Naive thymus-derived CD4-positive, alpha-beta T cell (primary cell): ENCODE data around the gene PRKAR1A. TPM values are rescaled to one million over a fixed set of nuclear protein-coding genes. Genes with fewer than 3 reads are reported as not detected.

Experiments
- ATAC-seq: fragments of 150-1000 bp; cut with Tn5 transposase; 2 replicates; pipeline ENCODE4 v1.10.0; 2021; ENCODE audit warnings: mild to moderate bottlenecking, moderate library complexity
- CTCF ChIA-PET: fragments of 350-600 bp; sonication (Branson Sonifier 250); formaldehyde crosslinking; loops from one replicate; lab custom pipeline; 2021; ENCODE audit warnings: antibody characterized with exemption; lab: Charles Lee
- POLR2A ChIA-PET: fragments of 350-600 bp; sonication (Branson Sonifier 250); formaldehyde crosslinking; loops from one replicate; lab custom pipeline; 2021; ENCODE audit warnings: antibody characterized with exemption, inconsistent platforms; lab: Charles Lee
- DNase-seq, 9 donors: peaks; one replicate each; pipeline versions ENCODE4 v3.0.0 to v3.0.0-alpha.2; 2020 to 2022; ENCODE audit warnings: mixed read lengths in 1 of 9
- H3K27ac ChIP-seq: one replicate; pipeline ENCODE4 v1.7.0; 2013; ENCODE audit warnings: mild to moderate bottlenecking, low read depth, low read length, moderate library complexity
- H3K27me3 ChIP-seq, 2 donors: one replicate each; pipeline ENCODE4 v1.7.0; 2013; ENCODE audit warnings: low read length in 2 of 2, mild to moderate bottlenecking in 2 of 2, moderate library complexity in 2 of 2; ENCODE audit not compliant: control insufficient read depth in 2 of 2, insufficient read depth in 2 of 2
- H3K36me3 ChIP-seq, 3 experiments: 1 replicate in 2 of 3; 2 replicates in 1 of 3; pipeline ENCODE4 v1.7.0; 2013; ENCODE audit warnings: low read length in 3 of 3, mild to moderate bottlenecking in 3 of 3, moderate library complexity in 1 of 3; ENCODE audit not compliant: insufficient read depth in 3 of 3, control insufficient read depth in 2 of 3
- H3K4me1 ChIP-seq, 2 donors: one replicate each; pipeline ENCODE4 v1.7.0; 2013; ENCODE audit warnings: low read length in 2 of 2, mild to moderate bottlenecking in 2 of 2, moderate library complexity in 1 of 2; ENCODE audit not compliant: control insufficient read depth in 2 of 2, insufficient read depth in 2 of 2
- H3K4me3 ChIP-seq: 2 replicates; pipeline ENCODE4 v1.7.0; 2013; ENCODE audit warnings: mild to moderate bottlenecking, low read length
- H3K9me3 ChIP-seq, 3 experiments: 1 replicate in 2 of 3; 2 replicates in 1 of 3; pipeline ENCODE4 v1.7.0; 2013; ENCODE audit warnings: low read length in 3 of 3; ENCODE audit not compliant: control insufficient read depth in 2 of 3
- H3K27ac Mint-ChIP-seq, 9 donors: one replicate each; pipeline ENCODE4 v1.8.0; 2020 to 2022; ENCODE audit warnings: mixed read lengths in 9 of 9, mild to moderate bottlenecking in 8 of 9, moderate library complexity in 5 of 9, inconsistent platforms in 2 of 9
- H3K27me3 Mint-ChIP-seq, 5 donors: one replicate each; pipeline ENCODE4 v1.8.0; 2021 to 2022; ENCODE audit warnings: mixed read lengths in 5 of 5, mild to moderate bottlenecking in 1 of 5
- H3K36me3 Mint-ChIP-seq, 5 donors: one replicate each; pipeline ENCODE4 v1.8.0; 2020 to 2022; ENCODE audit warnings: mixed read lengths in 5 of 5, mild to moderate bottlenecking in 3 of 5, inconsistent platforms in 1 of 5
- H3K4me1 Mint-ChIP-seq, 7 donors: one replicate each; pipeline ENCODE4 v1.8.0; 2020 to 2022; ENCODE audit warnings: mixed read lengths in 7 of 7, mild to moderate bottlenecking in 3 of 7, inconsistent platforms in 1 of 7
- H3K4me3 Mint-ChIP-seq, 10 donors: one replicate each; pipeline ENCODE4 v1.8.0; 2020 to 2022; ENCODE audit warnings: mild to moderate bottlenecking in 10 of 10, mixed read lengths in 10 of 10, moderate library complexity in 6 of 10, inconsistent platforms in 2 of 10
- H3K9me3 Mint-ChIP-seq, 11 donors: one replicate each; pipeline ENCODE4 v1.8.0; 2020 to 2022; ENCODE audit warnings: mixed read lengths in 11 of 11, mild to moderate bottlenecking in 4 of 11, inconsistent platforms in 1 of 11, moderate library complexity in 1 of 11
- intact Hi-C, 2 donors: fragments of 100-400 bp; cut with micrococcal nuclease; formaldehyde crosslinking; loops; one replicate each; pipeline ENCODE4 v1.15.1; 2023
- polyA plus RNA-seq, 2 donors: library from polyadenylated mRNA; unstranded; fragments of 300-500 nt; fragmentation: Illumina TruSeq; gene quantifications; one replicate each; pipeline ENCODE4 v1.2.3, GENCODE V29; 2021
- total RNA-seq, 6 experiments: library from RNA in 5 of 6; stranded (reverse) in 5 of 6; gene quantifications; 1 replicate in 5 of 6; 2 replicates in 1 of 6; pipeline ENCODE4 v1.2.3 and lab custom pipeline; 2021 to 2026

Gene PRKAR1A
- total and polyA plus RNA-seq, 7 experiments from 2014 or later = 115 to 224 (median 156) TPM

- Mint-ChIP-seq H3K27ac (no peak overlapping the region), H3K36me3 (peaks cover 0 to 3% (median 0%) of the 10 kb centered on the region in 5 donors), H3K9me3 (no peaks in the 10 kb centered on the region), H3K27me3 (peaks cover 0 to 16% (median 8%) of the 10 kb centered on the region in 5 donors), H3K4me1 (peaks cover 0 to 6% (median 0%) of the 10 kb centered on the region in 7 donors), H3K4me3 (no peak overlapping the region)
- Histone ChIP-seq H3K27ac (no peak overlapping the region), H3K27me3 (no peaks in the 10 kb centered on the region), H3K4me3 (no peak overlapping the region), H3K4me1 (no peaks in the 10 kb centered on the region), H3K36me3 (no peaks in the 10 kb centered on the region), H3K9me3 (no peaks in the 10 kb centered on the region)
- ChIA-PET CTCF (no interaction called here), POLR2A (no interaction called here)
- ATAC-seq (no peak), DNase-seq (no peak)
- intact Hi-C loops = no loop called here
Measured at GRCh38 chr17:68569346-68569745, 57.1 kb downstream of the PRKAR1A start.

- no peaks in the 10 kb centered on the region for H3K36me3 ChIP-seq
- Mint-ChIP-seq H3K27me3 (peaks cover 0 to 13% (median 4%) of the 10 kb centered on the region in 5 donors), H3K4me1 (peaks cover 0 to 5% (median 0%) of the 10 kb centered on the region in 7 donors), H3K9me3 (no peaks in the 10 kb centered on the region), H3K4me3 (no peak overlapping the region), H3K27ac (peak overlapping the region in 1 of 9 donors; percentile 69), H3K36me3 (peaks cover 0 to 3% (median 0%) of the 10 kb centered on the region in 5 donors)
- POLR2A ChIA-PET = no interaction called here
- CTCF ChIA-PET = no interaction called here
- no peak overlapping the region for H3K27ac ChIP-seq
- intact Hi-C loops = no loop called here
- DNase-seq (no peak), ATAC-seq (no peak)
- H3K4me3 ChIP-seq = no peak overlapping the region
- no peaks in the 10 kb centered on the region for H3K4me1 ChIP-seq
- H3K27me3 ChIP-seq = no peaks in the 10 kb centered on the region
- H3K9me3 ChIP-seq = no peaks in the 10 kb centered on the region
Measured at GRCh38 chr17:68570526-68570925, 58.3 kb downstream of the PRKAR1A start.

DNA sequence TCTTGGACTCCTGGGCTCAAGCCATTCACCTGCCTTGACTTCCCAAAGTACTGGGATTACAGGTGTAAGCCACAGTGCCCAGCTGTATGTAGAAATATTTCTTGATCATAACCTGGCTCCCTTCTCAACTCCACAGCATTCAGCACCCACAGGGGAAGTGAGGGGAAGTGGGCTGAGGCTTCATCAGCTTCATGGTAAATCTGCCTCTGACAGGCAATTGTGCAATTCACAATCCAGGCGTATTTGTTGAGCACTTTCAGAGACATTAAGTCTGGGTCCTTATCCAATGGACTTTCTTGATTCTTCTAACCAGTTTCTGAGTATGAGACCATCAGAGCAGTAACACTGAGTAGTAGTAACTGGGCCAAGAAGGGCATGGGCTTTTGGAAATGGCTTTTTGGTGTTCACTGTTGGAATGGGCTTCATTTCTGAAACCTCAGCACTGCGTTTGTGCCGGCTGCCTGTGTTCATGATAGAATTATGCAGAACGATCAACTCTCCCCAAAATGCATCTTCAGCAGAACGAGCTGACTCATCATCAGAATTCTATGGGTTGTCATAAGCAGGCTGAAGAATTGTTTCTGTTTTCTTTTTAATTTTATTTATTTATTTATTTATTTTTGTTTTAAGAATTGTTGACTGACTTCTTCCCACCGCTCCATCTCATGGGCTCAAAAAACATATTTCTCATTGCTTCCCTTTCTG lies 60.1 kb downstream of the PRKAR1A start:
- peaks cover 0 to 3% (median 0%) of the 10 kb centered on the region in 5 donors for H3K36me3 Mint-ChIP-seq
- no peaks in the 10 kb centered on the region for H3K4me1 ChIP-seq
- H3K9me3 Mint-ChIP-seq = no peaks in the 10 kb centered on the region
- no peak overlapping the region for H3K27ac Mint-ChIP-seq
- H3K4me3 Mint-ChIP-seq = no peak overlapping the region
- H3K4me1 Mint-ChIP-seq = peaks cover 0 to 3% (median 0%) of the 10 kb centered on the region in 7 donors
- ChIA-PET CTCF (no interaction called here), POLR2A (no interaction called here)
- DNase-seq (no peak), ATAC-seq (no peak)
- no peak overlapping the region for H3K4me3 ChIP-seq
- no peaks in the 10 kb centered on the region for H3K27me3 ChIP-seq
- H3K9me3 ChIP-seq = no peaks in the 10 kb centered on the region
- intact Hi-C loops = no loop called here
- H3K27ac ChIP-seq = no peak overlapping the region
- H3K36me3 ChIP-seq = no peaks in the 10 kb centered on the region
- peaks cover 0 to 3% (median 0%) of the 10 kb centered on the region in 5 donors for H3K27me3 Mint-ChIP-seq

DNA sequence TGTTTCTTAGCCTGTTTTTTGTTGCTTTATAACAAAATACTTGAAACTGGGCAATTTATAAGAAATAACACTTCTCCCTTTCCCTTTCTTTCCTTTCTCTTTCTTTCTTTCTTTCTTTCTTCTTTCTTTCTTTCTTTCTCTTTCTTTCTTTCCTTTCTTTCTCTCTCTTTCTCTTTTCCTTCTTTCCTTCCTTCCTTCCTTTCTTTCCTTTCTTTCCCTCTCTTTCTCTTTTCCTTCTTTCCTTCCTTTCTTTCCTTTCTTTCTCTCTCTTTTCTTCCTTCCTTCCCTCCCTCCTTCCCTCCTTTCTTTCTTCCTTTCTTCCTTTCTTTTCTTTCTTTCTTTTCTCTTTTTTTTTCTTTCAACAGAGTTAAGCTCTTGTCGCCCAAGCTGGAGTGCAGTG lies 61.1 kb downstream of the PRKAR1A start:
- intact Hi-C loops = no loop called here
- Mint-ChIP-seq H3K4me1 (peaks cover 0 to 3% (median 0%) of the 10 kb centered on the region in 7 donors), H3K36me3 (peaks cover 0 to 3% (median 0%) of the 10 kb centered on the region in 5 donors), H3K27me3 (peaks cover 0 to 3% (median 0%) of the 10 kb centered on the region in 5 donors), H3K27ac (no peak overlapping the region), H3K9me3 (no peaks in the 10 kb centered on the region), H3K4me3 (no peak overlapping the region)
- no peaks in the 10 kb centered on the region for H3K4me1 ChIP-seq
- H3K27ac ChIP-seq = no peak overlapping the region
- no peaks in the 10 kb centered on the region for H3K27me3 ChIP-seq
- ATAC-seq (no peak), DNase-seq (no peak)
- ChIA-PET POLR2A (no interaction called here), CTCF (no interaction called here)
- no peaks in the 10 kb centered on the region for H3K36me3 ChIP-seq
- H3K4me3 ChIP-seq = no peak overlapping the region
- no peaks in the 10 kb centered on the region for H3K9me3 ChIP-seq

- intact Hi-C loops = no loop called here
- Mint-ChIP-seq H3K4me1 (no peaks in the 10 kb centered on the region), H3K36me3 (no peaks in the 10 kb centered on the region), H3K4me3 (no peak overlapping the region), H3K27ac (no peak overlapping the region), H3K9me3 (peaks cover 0 to 4% (median 0%) of the 10 kb centered on the region in 11 donors), H3K27me3 (peaks cover 0 to 4% (median 0%) of the 10 kb centered on the region in 5 donors)
- no peaks in the 10 kb centered on the region for H3K4me1 ChIP-seq
- DNase-seq = no peak
- no peaks in the 10 kb centered on the region for H3K27me3 ChIP-seq
- ATAC-seq = no peak
- no peak overlapping the region for H3K4me3 ChIP-seq
- no peaks in the 10 kb centered on the region for H3K36me3 ChIP-seq
- no peaks in the 10 kb centered on the region for H3K9me3 ChIP-seq
- H3K27ac ChIP-seq = no peak overlapping the region
- POLR2A ChIA-PET = no interaction called here
- CTCF ChIA-PET = interaction anchor here (0.6 kb wide), 1 partner anchor 653 kb away, joined by 3 read pairs; no protein-coding TSS in a partner anchor
Measured at GRCh38 chr17:68576137-68576536, 63.9 kb downstream of the PRKAR1A start.

GRCh38 chr17:68576811-68577496 lies 64.7 kb downstream of the PRKAR1A start:
- H3K27me3 Mint-ChIP-seq = peaks cover 0 to 4% (median 0%) of the 10 kb centered on the region in 5 donors
- no peak for DNase-seq
- H3K4me1 Mint-ChIP-seq = no peaks in the 10 kb centered on the region
- Histone ChIP-seq H3K36me3 (no peaks in the 10 kb centered on the region), H3K4me3 (no peak overlapping the region), H3K9me3 (no peaks in the 10 kb centered on the region), H3K4me1 (no peaks in the 10 kb centered on the region), H3K27ac (no peak overlapping the region), H3K27me3 (no peaks in the 10 kb centered on the region)
- intact Hi-C loops = no loop called here
- H3K4me3 Mint-ChIP-seq = no peak overlapping the region
- H3K27ac Mint-ChIP-seq = no peak overlapping the region
- ChIA-PET CTCF (interaction anchor here (0.6 kb wide), 1 partner anchor 654 kb away, joined by 3 read pairs; no protein-coding TSS in a partner anchor), POLR2A (no interaction called here)
- ATAC-seq = no peak
- no peaks in the 10 kb centered on the region for H3K36me3 Mint-ChIP-seq
- H3K9me3 Mint-ChIP-seq = peaks cover 0 to 4% (median 0%) of the 10 kb centered on the region in 11 donors
